HG02943 (cell line): ENCODE results near the gene MPP7.

Source experiments
- ATAC-seq: cut with Tn5 transposase; IDR thresholded peaks from one replicate; pipeline ENCODE4 v1.9.1; 2021; ENCODE audit warnings: mild to moderate bottlenecking, low read depth, moderate library complexity; ENCODE audit not compliant: unreplicated experiment

Gene MPP7

GRCh38 chr10:28311104-28311503 lies 8.2 kb upstream of the MPP7 start:
- ATAC-seq, result no peak

DNA sequence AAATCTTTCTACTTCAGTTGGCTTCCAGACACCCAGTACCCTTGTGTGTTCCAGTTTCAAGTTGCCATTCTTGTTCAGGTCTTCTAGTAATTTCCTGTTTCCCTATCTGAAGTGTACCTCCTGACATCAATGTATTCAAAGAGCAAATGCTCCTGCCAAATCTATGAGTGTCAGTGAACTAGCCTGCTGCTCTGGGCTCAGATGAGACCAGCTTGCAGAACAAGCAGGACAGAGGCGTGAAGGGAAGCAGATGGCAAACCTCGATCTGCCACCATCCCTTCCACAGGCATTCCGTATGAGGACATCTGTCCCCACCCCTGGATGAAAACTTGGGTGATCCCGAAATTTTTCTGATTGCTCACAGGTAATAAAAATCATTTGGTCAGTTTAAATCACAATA lies 4.4 kb upstream of the MPP7 start:
- ATAC-seq, result no peak

GRCh38 chr10:28305553-28305952 lies 2.7 kb upstream of the MPP7 start:
- no peak for ATAC-seq

GRCh38 chr10:28304032-28304571 lies 1.2 kb upstream of the MPP7 start:
- ATAC-seq, result no peak

DNA sequence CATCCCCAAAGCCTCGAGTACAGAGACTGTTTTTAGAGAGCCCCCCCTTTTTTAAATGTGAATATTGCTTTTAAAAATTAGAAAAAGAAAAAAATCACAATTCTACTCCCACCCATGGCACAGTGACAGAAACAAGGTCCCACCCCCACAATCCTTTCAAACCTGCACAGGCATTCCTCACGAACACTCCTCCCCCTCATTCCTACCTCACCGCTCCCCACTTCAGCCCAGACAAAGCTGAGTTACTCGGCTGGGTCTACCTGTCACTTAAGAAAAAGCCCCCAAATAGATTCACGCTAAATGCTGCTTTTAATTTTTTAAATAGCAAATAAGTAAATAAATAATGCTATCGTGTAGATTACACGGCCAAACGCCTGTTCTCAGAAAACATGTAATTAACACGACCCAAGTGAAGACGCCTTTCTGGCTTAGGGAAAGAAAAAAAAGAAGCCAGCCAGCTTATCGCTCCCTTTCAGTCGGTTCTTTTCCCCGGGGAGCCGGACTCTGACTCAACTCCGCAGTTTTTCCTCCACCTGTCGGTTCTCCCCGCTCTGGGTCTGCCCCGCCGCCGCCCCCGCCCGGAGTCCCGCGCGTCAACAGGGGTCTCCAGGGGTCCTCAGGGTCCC lies 739 bp downstream of the MPP7 start:
- ATAC-seq, result no peak

DNA sequence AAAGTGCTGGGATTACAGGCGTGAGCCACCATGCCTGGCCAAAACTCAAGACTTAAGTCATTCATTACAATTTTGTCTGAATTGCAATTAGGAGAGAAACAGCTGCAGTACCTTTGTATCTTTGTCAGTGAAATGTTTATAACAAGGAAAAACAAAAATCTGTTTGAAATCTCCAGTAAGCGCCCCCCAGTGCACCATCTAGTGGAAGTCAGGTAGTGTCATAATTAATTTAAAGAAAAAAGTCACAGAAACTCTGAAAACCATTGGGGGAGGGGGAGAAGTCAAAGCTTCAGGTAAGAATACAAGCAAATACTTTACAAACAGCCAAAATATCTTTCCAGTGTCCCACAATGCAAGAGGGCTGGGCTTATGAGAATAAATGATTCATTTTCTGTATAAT lies 2.8 kb downstream of the MPP7 start:
- no peak for ATAC-seq

DNA sequence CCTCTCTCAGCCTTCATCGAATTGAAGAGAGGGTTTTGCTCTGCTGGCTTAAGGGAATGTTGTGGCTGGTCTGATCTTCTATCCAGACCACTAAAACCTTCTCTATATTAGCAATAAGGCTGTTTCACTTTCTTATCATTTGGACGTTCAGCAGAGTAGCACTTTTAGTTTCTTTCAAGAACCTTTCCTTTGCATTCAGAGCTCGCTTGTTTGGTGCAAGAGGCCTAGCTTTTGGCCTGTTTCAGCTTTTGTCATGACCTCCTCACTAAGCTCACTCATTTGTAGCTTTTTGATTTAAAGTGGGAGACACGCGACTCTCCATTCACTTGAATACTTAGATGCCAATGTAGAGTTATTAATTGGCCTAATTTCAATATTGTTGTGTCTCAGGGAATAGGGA lies 3.9 kb downstream of the MPP7 start:
- ATAC-seq, result no peak

- ATAC-seq, result no peak
These were observed 6.8 kb downstream of the MPP7 start for GRCh38 chr10:28296023-28296422.

DNA sequence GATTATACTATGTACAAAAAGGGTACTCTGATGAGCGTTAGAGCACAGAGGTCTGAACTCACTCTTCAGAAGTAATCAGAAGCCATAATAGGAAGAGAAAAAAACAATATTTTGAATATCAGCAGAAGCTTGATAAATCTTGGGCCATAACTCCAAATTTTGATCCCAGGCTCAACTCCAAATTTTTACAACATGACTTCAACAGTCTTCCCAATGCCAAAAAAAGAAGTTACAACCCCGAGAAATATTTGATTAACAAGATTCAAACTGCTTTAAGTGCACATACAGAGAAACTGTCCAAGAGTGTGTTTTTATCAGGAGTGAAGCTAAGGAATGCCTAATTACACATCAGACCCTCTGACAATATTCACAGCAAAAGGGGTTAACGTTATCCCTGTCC lies 7.5 kb downstream of the MPP7 start:
- no peak for ATAC-seq

GRCh38 chr10:28294809-28295208 lies 8.1 kb downstream of the MPP7 start:
- no peak for ATAC-seq

DNA sequence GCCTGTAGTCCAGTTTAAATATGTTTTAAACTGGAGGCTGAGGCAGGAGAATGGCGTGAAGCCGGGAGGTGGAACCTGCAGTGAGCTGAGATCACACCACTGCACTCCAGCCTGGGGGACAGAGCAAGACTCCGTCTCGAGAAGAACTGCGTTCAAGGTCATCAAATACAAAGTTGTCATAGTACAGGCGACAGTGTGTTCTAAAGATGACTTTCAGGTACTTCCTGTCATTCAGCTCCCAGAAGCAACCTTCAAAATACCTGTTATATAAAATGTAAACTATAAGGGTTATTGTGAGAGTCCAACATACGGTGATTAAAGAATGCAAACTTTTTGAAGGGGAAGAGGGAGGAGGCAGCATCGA lies 8.7 kb downstream of the MPP7 start:
- ATAC-seq, result no peak

DNA sequence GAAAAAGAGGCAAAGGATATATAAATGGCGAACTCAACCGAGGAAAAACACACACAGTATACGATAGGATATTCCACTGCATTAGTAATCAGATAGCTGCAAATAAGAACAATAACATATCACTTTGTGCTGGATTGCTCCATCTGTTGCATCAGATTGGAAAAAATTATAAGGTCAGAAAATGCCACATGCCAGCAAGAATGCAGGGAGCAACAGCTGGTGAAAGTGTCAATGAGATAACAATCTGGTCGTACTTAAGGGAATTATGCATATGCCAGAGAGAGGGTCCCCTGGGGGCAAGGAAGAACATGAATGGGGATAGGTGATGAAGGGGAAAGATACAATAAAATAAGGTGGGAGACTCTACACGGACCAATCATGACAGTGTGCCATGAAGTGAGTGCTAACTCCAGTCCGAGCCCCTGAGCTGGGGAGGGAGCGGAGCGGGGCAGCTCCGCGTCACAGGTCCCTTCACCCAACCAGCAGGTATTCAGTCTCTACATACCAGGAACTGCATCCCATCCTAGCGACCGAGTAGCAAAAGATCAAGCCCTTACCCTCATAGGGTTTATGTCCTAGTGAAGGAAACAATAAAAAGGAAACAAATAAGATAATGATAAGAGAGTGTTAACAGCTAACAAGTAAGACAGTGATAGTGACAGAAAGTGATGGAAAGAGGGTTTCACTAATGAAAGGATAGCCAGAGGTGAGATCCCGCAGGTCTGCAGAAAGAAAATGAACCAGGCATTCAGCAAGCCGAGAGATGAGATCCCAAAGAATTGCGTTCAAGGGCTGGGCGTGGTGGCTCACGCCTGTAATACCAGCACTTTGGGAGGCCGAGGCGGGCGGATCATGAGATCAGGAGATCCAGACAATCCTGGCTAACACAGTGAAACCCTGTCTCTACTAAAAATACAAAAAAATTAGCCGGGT lies 9.4 kb downstream of the MPP7 start:
- no peak for ATAC-seq

DNA sequence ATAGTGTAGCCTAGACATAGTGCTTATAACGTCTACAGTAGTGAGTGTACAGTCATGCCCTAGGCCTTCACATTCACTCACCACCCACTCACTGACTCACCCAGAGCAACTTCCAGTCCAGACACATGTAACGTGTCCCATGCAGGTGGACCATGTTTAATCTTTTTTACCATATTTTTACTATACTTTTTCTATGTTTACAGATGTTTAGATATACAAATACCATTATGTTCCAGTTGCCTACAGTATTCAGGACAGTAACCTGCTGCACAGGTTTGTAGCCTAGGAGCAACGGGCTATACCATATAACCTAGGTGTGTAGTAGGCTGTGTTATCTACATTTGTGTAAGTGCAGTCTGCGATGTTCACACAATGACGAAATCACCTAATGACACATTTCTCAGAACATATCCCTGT lies 11.0 kb downstream of the MPP7 start:
- ATAC-seq, result no peak

DNA sequence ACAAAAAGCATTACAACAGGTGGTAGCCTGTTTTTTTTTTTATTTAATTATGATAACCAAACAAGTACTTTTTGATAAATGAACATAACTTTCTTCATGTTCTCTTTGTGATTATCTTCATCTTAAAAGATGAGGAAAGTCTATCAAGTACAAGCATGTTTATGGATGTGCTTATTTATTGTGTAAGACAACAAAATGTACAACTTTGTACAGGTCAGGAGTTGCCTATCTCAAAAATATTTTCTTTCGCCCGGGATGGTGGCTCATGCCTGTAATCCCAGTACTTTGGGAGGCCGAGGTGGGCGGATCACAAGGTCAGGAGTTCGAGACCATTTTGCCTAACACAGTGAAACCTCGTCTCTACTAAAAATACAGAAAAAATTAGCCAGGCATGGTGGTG lies 17.0 kb downstream of the MPP7 start:
- no peak for ATAC-seq

DNA sequence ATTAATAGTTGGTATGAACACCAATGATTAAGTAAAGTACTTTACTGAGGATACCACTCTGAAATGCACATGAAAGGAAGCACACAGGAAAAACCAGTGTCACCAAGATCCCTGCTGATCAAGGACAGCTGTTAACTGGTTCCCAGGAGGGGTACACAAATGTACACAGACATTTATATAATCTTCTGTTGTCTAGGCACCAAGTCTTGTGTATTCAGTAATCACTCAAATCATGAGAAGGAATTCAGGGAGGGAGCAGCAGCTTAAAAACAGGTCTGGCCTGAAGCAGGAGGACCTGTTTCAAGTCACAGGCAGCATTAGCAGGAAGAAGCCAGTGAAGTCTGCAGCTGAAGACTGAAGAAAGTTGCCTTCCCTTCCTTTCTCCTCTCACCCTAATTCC lies 18.7 kb downstream of the MPP7 start:
- no peak for ATAC-seq

DNA sequence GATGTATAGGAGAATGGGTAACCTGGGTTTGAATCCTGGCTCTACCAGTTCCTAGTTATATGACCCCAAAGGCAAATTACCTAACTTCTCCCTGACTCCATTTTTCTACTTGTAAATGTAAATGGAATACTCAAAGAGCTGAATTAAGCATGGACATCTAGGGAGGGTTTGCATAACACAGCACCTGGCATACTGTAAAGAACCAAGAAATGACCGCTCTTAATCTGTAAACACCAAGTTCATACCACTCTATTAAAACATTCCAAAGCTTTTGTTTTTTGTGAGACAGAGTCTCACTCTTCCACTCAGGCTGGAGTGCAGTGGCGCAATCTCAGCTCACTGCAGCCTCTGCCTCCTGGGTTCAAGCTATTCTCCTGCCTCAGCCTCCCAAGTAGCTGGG lies 19.6 kb downstream of the MPP7 start:
- no peak for ATAC-seq

DNA sequence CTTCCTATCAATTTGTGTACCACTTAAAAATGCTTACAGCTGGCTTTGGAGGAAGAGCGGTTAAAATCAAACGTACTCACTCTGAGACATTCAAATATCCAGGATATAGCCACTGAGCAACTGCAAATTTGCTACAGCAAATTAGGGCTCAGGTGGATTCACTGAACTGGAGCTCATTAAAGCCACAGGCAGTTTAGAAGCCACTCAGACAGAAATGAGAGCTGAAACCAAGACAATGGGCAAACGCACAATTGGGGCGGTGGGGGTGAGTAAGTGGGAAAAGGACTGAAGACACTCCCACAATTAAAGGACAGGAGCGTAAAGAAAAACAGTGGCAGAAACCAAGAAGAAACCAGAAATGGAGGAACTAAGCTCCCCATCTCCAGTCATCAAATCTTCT lies 20.5 kb downstream of the MPP7 start:
- no peak for ATAC-seq

DNA sequence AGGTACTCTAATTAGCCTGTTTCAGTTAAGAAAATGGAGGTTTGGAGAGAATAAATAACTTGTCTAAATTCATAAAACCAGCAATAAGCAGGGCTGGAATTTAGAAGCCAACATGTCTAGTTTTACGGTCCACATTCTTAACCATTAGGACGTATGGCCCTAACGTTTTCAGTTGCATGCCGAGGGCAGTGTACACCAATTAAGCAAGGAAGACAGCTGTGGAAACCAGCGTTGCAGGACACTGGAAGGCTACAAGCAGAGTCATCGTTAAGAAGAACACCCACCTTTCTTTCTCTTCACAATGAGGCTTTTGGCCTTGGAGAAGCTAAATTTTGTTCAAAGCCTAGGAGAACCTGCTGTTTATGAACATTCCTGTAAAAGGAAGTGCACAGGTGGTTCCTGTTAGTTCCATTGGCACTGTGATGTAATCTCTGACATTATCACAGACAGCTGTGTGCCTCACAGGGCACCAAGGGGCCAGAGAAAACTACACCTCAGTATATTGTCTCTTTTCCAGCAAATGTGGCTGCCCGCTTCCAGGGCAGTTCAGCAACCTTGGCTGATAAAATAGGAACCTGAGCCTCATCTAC lies 21.0 kb downstream of the MPP7 start:
- ATAC-seq, result no peak

- no peak for ATAC-seq
These were observed 22.2 kb downstream of the MPP7 start for GRCh38 chr10:28280652-28281051.

DNA sequence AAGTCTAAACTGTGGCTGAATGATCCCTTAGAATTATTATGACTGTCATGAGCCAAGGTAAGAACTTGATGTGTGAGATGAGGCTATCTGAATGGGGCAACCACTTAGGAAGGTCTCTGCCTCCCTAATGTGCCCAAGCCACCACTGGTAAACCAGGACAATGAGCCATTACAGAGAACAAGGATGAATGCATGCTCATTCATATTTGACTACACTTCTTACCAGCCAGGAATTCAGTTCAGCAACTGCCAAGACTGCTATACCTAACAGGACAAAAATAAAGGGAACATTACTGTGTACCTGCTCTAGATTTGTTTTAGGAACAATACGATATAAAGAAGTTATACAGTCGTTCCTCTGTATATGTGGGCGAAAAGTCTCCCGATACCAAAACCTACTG lies 23.0 kb downstream of the MPP7 start:
- no peak for ATAC-seq

GRCh38 chr10:28278842-28279241 lies 24.0 kb downstream of the MPP7 start:
- no peak for ATAC-seq

- ATAC-seq, result no peak
These were observed 26.5 kb downstream of the MPP7 start for GRCh38 chr10:28276384-28276783.
